ENCODE results near the gene CLDN10. TPM values are rescaled to one million over a fixed set of nuclear protein-coding genes. Genes with fewer than 3 reads are reported as not detected.

CLDN10 gene, protein sequence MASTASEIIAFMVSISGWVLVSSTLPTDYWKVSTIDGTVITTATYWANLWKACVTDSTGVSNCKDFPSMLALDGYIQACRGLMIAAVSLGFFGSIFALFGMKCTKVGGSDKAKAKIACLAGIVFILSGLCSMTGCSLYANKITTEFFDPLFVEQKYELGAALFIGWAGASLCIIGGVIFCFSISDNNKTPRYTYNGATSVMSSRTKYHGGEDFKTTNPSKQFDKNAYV
- 0.49 TPM for polyA plus RNA-seq
- long read RNA-seq, donor 1, result 0 reads
- long read RNA-seq, donor 2, result 0 reads
- long read RNA-seq, donor 3, result 0 reads
- long read RNA-seq, donor 4, result 0 reads
- long read RNA-seq, donor 5, result 0 reads
- long read RNA-seq, donor 6, result 0 reads
- long read RNA-seq, donor 7, result 0 reads
- long read RNA-seq, donor 8, result 0 reads
- long read RNA-seq, donor 9, result 0 reads
- long read RNA-seq, donor 10, result 0 reads
- long read RNA-seq, donor 11, result 0 reads

DNA sequence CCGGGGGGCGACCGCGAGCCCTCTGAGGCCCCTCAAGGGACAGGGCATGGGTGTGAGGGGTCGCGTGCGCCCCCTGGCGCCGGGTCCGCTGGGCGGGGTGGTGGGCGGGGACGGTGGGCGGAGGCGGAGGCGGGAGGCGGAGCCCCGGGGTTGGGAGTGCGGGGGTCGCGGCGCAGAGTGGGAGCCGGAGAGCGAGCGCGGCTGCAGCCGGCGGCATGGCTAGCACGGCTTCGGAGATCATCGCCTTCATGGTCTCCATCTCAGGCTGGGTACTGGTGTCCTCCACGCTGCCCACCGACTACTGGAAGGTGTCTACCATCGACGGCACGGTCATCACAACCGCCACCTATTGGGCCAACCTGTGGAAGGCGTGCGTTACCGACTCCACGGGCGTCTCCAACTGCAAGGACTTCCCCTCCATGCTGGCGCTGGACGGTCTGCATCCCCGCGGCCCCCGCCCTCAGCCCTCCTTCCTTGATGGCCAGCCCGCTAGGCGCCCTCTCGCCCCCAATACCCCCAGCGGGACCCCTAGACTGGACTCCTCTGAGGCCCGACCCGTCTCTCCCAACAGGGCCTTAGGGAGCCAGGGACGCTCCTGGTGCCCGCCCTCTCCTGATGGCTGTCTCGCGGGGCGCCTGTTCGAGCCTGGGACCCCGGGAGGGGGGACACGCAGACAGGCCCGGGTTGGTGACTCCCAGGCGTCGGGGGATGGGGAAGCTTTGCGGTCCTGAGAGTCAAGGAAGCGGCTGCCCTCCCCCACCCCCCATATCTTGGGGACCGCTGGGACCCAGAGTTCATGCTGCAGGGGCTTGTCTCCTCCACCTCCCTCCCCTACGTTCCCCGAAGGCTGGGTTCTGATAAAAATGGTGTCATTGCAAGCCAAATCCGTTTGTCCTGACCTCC lies at the start of gene CLDN10:
Gene CLDN10, plus strand, starts transcription at position 182 of the 903 bp plus-strand sequence. Its CDS starts 34 bp downstream, at position 216.
- no peaks in the 10 kb centered on the region for H3K36me3 ChIP-seq (ENCODE audit: control insufficient read depth, insufficient read depth, low read length)
- no peak within 1 kb of the TSS for H3K27ac ChIP-seq (ENCODE audit: low read length)
- WGBS (ENCODE audit: insufficient coverage, low lambda C conversion rate), result no CpG with 5 or more reads among the region's 70 CpGs
- DNase-seq, result no peak
- H3K4me3 ChIP-seq (ENCODE audit: low read length), result no peak within 1 kb of the TSS
- H3K4me1 ChIP-seq (ENCODE audit: control insufficient read depth, insufficient read depth, low read length), result no peaks in the 10 kb centered on the region
- peaks cover 63% of the 10 kb centered on the region for H3K27me3 ChIP-seq (ENCODE audit: control insufficient read depth, insufficient read depth, low read length)
- H3K9me3 ChIP-seq (ENCODE audit: control insufficient read depth, low read depth, low read length), result peaks cover 4% of the 10 kb centered on the region

DNA sequence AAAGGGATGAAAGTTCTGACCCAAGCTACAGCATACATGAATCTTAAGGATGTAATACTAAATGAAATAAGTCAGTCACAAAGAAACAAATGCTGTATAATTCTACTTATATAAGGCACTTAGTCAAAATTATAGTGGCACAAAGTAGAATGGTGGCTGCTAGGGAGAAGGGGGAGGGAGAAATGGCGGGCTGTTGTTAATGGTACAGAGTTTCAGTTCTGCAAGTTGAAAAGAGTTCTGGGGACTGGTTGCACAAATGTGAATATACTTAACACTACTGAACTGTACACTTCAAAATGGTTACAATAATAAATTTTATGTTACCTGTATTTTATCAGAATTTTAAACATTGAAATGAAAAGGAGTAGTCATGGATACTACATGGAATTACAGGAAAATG lies 48.9 kb upstream of the CLDN10 start:
- no peak for DNase-seq
- H3K36me3 ChIP-seq (ENCODE audit: control insufficient read depth, insufficient read depth, low read length), result no peaks in the 10 kb centered on the region
- WGBS (ENCODE audit: insufficient coverage, low lambda C conversion rate), result no CpG with 5 or more reads among the region's 1 CpG

DNA sequence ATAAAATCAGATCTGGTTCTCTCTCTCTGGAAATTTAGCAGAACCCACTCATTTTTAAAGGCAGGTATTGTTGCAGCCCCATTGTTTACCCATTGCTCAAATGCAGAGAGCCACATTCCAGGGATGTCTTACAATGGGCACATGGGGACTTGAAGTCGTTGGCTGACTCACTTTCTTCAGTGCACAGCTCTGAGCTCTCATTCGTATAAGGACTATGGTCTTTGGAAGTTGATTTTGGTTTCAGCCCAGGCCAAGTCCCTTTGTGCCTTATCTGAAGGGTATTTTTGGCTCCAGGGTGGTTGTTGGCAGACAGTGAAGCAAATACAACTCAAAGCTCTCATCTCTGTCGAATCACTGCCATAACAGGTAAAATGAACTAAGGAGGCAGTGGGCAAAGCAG lies 47.3 kb upstream of the CLDN10 start:
- Histone ChIP-seq H3K27ac (ENCODE audit: low read length) (no peak overlapping the region), H3K4me1 (ENCODE audit: control insufficient read depth, insufficient read depth, low read length) (no peaks in the 10 kb centered on the region), H3K4me3 (ENCODE audit: low read length) (no peak overlapping the region), H3K27me3 (ENCODE audit: control insufficient read depth, insufficient read depth, low read length) (peaks cover 3% of the 10 kb centered on the region), H3K9me3 (ENCODE audit: control insufficient read depth, low read depth, low read length) (no peaks in the 10 kb centered on the region), H3K36me3 (ENCODE audit: control insufficient read depth, insufficient read depth, low read length) (no peaks in the 10 kb centered on the region)
- 20% methylated on average over 1 of the region's 3 CpGs for WGBS (ENCODE audit: insufficient coverage, low lambda C conversion rate)
- no peak for DNase-seq

More for the DNA sequence above, 48.9 kb upstream of the CLDN10 start:
- Histone ChIP-seq H3K27me3 (ENCODE audit: control insufficient read depth, insufficient read depth, low read length) (peaks cover 3% of the 10 kb centered on the region), H3K9me3 (ENCODE audit: control insufficient read depth, low read depth, low read length) (no peaks in the 10 kb centered on the region), H3K4me1 (ENCODE audit: control insufficient read depth, insufficient read depth, low read length) (no peaks in the 10 kb centered on the region), H3K4me3 (ENCODE audit: low read length) (no peak overlapping the region), H3K27ac (ENCODE audit: low read length) (no peak overlapping the region)

DNA sequence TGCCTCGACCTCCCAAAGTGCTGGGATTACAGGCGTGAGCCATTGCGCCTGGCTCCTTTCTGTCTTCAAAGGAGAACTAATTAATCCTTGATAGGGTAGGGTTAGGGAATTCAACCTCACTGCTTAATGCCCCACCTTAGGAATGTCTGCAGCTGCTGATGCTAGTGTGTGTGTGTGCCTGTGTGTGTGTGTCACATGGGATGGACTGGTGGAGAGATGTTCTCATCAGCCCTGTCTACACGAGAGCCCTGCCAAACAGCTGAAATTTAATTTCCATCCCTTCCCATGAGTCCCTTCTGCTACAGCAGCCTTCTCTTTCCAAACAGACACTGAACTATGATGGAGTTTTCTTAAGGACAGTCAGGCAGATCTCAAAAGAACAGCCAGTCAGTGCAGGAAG lies 46.5 kb upstream of the CLDN10 start:
- Histone ChIP-seq H3K27ac (ENCODE audit: low read length) (no peak overlapping the region), H3K9me3 (ENCODE audit: control insufficient read depth, low read depth, low read length) (no peaks in the 10 kb centered on the region), H3K4me3 (ENCODE audit: low read length) (no peak overlapping the region), H3K36me3 (ENCODE audit: control insufficient read depth, insufficient read depth, low read length) (no peaks in the 10 kb centered on the region), H3K4me1 (ENCODE audit: control insufficient read depth, insufficient read depth, low read length) (no peaks in the 10 kb centered on the region), H3K27me3 (ENCODE audit: control insufficient read depth, insufficient read depth, low read length) (peaks cover 3% of the 10 kb centered on the region)
- DNase-seq, result no peak
- no CpG with 5 or more reads among the region's 4 CpGs for WGBS (ENCODE audit: insufficient coverage, low lambda C conversion rate)

DNA sequence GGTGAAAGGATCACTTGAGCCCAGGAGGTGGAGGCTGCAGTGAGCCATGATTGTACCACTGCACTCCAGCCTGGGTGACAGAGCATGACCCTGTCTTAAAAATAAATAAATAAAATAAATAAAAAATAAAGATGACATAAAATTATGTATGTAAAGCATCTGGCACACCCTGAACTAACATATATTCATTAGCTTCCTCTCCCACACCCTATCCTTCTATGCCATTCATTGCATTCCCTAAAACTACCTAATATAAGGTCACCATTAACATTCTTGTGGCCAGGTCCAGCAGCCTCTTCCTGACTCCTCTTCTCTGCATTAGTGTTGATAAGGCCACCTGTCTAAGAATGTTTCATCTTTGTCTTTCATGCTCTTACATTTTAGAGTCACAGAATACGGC lies 44.5 kb upstream of the CLDN10 start:
- Histone ChIP-seq H3K4me3 (ENCODE audit: low read length) (no peak overlapping the region), H3K27me3 (ENCODE audit: control insufficient read depth, insufficient read depth, low read length) (peaks cover 3% of the 10 kb centered on the region), H3K27ac (ENCODE audit: low read length) (no peak overlapping the region), H3K36me3 (ENCODE audit: control insufficient read depth, insufficient read depth, low read length) (no peaks in the 10 kb centered on the region), H3K4me1 (ENCODE audit: control insufficient read depth, insufficient read depth, low read length) (no peaks in the 10 kb centered on the region), H3K9me3 (ENCODE audit: control insufficient read depth, low read depth, low read length) (no peaks in the 10 kb centered on the region)
- DNase-seq, result no peak
- no CpG with 5 or more reads among the region's 1 CpG for WGBS (ENCODE audit: insufficient coverage, low lambda C conversion rate)

DNA sequence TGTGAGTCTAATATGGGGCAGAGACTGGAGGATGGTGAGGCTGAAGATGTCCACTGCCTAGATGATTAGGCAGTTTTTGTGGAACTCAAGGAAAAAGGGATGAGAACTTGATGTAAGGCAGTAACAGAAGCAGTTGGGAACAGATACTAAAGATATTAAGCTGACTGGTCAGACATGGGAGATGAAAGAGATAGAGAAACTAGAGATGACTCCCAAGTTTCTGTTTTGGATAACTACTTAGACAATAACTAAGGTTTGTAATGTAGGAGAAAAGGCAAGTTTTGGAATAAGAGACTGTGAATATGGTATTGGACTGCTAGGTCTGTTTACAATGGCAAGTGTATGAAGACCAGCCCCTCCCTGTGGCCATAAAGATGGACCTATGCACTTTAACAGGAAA lies 43.5 kb upstream of the CLDN10 start:
- Histone ChIP-seq H3K4me3 (ENCODE audit: low read length) (no peak overlapping the region), H3K9me3 (ENCODE audit: control insufficient read depth, low read depth, low read length) (no peaks in the 10 kb centered on the region), H3K4me1 (ENCODE audit: control insufficient read depth, insufficient read depth, low read length) (no peaks in the 10 kb centered on the region), H3K27ac (ENCODE audit: low read length) (no peak overlapping the region), H3K27me3 (ENCODE audit: control insufficient read depth, insufficient read depth, low read length) (peaks cover 3% of the 10 kb centered on the region), H3K36me3 (ENCODE audit: control insufficient read depth, insufficient read depth, low read length) (no peaks in the 10 kb centered on the region)
- DNase-seq, result no peak

DNA sequence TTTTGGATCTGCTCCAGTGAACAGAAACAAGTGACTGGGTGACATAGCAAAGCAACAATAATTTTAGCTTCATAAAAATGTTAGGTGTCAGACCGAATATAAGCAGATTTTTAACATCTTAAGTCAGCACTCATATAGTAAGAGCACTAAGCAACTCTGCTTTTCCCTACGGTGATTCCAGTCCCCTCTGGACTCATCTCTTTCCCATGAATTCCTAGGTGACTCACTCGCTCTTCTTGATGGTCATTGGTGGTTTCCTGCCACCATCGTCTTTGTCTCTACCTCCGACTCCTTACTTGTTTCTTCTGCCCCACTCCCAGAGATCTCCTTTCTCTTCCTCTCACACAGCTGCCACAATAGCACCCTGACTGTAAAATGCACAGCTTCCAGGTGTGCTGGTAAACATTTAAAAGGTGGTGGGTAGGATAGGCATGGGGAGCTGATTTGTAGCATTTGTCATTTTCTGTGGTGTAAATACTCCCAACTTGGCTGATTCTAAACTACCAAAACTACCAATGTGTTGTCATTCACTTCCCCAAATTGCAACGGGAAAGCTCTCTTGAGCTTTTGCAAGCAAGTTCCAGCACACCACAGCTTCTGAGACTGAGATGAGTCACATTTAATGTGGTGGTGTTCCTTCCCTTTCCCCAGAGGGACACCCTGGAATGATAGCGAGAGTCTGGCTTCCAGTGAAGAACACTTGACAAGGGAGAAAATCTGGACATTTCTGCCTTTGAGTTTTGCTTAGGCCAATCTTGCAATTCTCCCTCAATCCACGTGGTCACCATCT lies 42.8 kb upstream of the CLDN10 start:
- Histone ChIP-seq H3K4me3 (ENCODE audit: low read length) (no peak overlapping the region), H3K36me3 (ENCODE audit: control insufficient read depth, insufficient read depth, low read length) (no peaks in the 10 kb centered on the region), H3K27ac (ENCODE audit: low read length) (no peak overlapping the region), H3K27me3 (ENCODE audit: control insufficient read depth, insufficient read depth, low read length) (peaks cover 3% of the 10 kb centered on the region), H3K4me1 (ENCODE audit: control insufficient read depth, insufficient read depth, low read length) (no peaks in the 10 kb centered on the region), H3K9me3 (ENCODE audit: control insufficient read depth, low read depth, low read length) (no peaks in the 10 kb centered on the region)
- WGBS (ENCODE audit: insufficient coverage, low lambda C conversion rate), result 79% methylated on average over 4 of the region's 8 CpGs
- no peak for DNase-seq

DNA sequence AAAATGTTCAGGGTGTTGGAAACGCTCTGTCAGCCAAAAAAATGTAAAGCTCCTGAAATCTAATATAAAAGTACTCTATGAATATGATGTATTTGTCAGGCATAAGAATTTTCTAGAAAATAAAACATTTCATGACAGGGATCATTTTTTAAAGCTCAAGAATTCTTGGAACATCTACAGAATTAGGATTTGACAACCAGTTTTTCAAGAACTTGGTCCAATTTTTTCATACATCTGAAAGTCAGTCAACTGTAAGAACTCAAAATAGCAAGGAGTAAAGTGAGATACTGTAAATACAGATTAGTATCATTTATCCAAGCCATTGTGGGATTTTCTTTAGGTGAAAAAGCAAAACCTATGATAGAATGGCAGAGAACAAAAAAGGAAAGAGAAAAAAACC lies 41.6 kb upstream of the CLDN10 start:
- no peak overlapping the region for H3K27ac ChIP-seq (ENCODE audit: low read length)
- WGBS (ENCODE audit: insufficient coverage, low lambda C conversion rate), result 92% methylated on average over 1 of the region's 1 CpG
- no peak overlapping the region for H3K4me3 ChIP-seq (ENCODE audit: low read length)
- H3K4me1 ChIP-seq (ENCODE audit: control insufficient read depth, insufficient read depth, low read length), result no peaks in the 10 kb centered on the region
- no peaks in the 10 kb centered on the region for H3K9me3 ChIP-seq (ENCODE audit: control insufficient read depth, low read depth, low read length)
- no peak for DNase-seq
- no peaks in the 10 kb centered on the region for H3K27me3 ChIP-seq (ENCODE audit: control insufficient read depth, insufficient read depth, low read length)
- no peaks in the 10 kb centered on the region for H3K36me3 ChIP-seq (ENCODE audit: control insufficient read depth, insufficient read depth, low read length)

DNA sequence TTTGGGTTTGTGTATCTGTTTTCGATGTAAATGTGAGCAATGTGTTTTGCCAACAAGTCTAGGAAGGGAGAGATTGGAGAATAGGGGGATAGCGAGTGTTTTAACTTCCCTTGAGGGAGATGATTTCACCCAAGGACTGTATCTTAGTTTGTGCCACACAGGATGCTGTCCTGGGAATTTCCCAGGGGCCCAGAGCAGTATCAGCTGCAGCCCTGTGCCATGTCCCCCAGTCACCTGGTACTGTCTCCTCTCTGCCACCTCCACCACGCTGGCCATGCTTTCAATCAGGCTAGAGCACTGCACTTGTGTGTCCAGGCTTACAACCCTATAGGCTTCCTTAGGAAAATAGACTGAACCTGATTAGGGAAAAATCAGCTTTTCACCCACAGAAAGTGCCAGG lies 40.1 kb upstream of the CLDN10 start:
- no peak for DNase-seq
- WGBS (ENCODE audit: insufficient coverage, low lambda C conversion rate), result no CpG with 5 or more reads among the region's 3 CpGs

DNA sequence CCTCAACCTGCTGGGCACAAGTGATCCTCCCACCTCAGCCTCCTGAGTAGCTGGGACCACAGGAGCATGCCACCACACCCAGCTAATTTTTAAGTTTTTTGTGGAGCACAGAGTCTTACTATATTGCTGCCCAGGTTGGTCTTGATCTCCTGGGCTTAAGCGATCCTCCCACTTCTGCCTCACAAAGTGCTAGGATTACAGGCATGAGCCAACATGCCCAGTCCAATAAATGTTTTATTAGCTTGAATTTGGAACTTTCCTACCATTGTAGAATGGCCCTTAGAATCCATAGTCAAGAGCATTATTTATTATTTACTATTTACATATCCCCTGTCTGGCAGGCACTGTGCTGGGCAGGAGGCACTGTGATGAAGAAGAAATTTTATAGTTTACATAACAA lies 39.6 kb upstream of the CLDN10 start:
- no CpG with 5 or more reads among the region's 1 CpG for WGBS (ENCODE audit: insufficient coverage, low lambda C conversion rate)
- Histone ChIP-seq H3K27me3 (ENCODE audit: control insufficient read depth, insufficient read depth, low read length) (no peaks in the 10 kb centered on the region), H3K9me3 (ENCODE audit: control insufficient read depth, low read depth, low read length) (no peaks in the 10 kb centered on the region), H3K4me3 (ENCODE audit: low read length) (no peak overlapping the region), H3K4me1 (ENCODE audit: control insufficient read depth, insufficient read depth, low read length) (no peaks in the 10 kb centered on the region), H3K27ac (ENCODE audit: low read length) (no peak overlapping the region), H3K36me3 (ENCODE audit: control insufficient read depth, insufficient read depth, low read length) (no peaks in the 10 kb centered on the region)
- no peak for DNase-seq

More for the DNA sequence above, 40.1 kb upstream of the CLDN10 start:
- Histone ChIP-seq H3K36me3 (ENCODE audit: control insufficient read depth, insufficient read depth, low read length) (no peaks in the 10 kb centered on the region), H3K27me3 (ENCODE audit: control insufficient read depth, insufficient read depth, low read length) (no peaks in the 10 kb centered on the region), H3K9me3 (ENCODE audit: control insufficient read depth, low read depth, low read length) (no peaks in the 10 kb centered on the region), H3K27ac (ENCODE audit: low read length) (no peak overlapping the region), H3K4me1 (ENCODE audit: control insufficient read depth, insufficient read depth, low read length) (no peaks in the 10 kb centered on the region), H3K4me3 (ENCODE audit: low read length) (no peak overlapping the region)
